ENCODE measurements around the gene KCNT1. TPM values are rescaled to one million over a fixed set of nuclear protein-coding genes. Genes with fewer than 3 reads are reported as not detected.

The KCNT1 gene
- total RNA-seq, 1 donor from 2014 or later: not detected

- intact Hi-C loops (cut with micrococcal nuclease): no loop called here
- no peaks in the 10 kb centered on the region for H3K36me3 Mint-ChIP-seq (ENCODE audit: low read depth)
- no peak for TF ChIP-seq CTCF (IDR thresholded peaks at IDR 0.05)
- POLR2A ChIA-PET: no interaction called here
- CTCF ChIA-PET: no interaction called here
- ATAC-seq (ENCODE audit: low read depth): no peak
- DNase-seq: no peak
- no peaks in the 10 kb centered on the region for H3K4me1 Mint-ChIP-seq
- H3K9me3 Mint-ChIP-seq: no peaks in the 10 kb centered on the region
- H3K27me3 Mint-ChIP-seq: peaks cover 4% of the 10 kb centered on the region
- no peak overlapping the region for H3K4me3 Mint-ChIP-seq
- no peak overlapping the region for H3K27ac Mint-ChIP-seq
These were observed 3.2 kb upstream of the KCNT1 start for GRCh38 chr9:135698767-135699166.

- Mint-ChIP-seq H3K4me3 (no peak within 1 kb of the TSS), H3K36me3 (ENCODE audit: low read depth) (no peaks in the 10 kb centered on the region), H3K27ac (no peak within 1 kb of the TSS), H3K4me1 (no peaks in the 10 kb centered on the region), H3K27me3 (peaks cover 5% of the 10 kb centered on the region), H3K9me3 (no peaks in the 10 kb centered on the region)
- CTCF ChIA-PET: no interaction called here
- intact Hi-C loops (cut with micrococcal nuclease): no loop called here
- no peak for DNase-seq
- POLR2A ChIA-PET: no interaction called here
- ATAC-seq (ENCODE audit: low read depth): no peak
- TF ChIP-seq CTCF (IDR thresholded peaks at IDR 0.05): no peak
These were observed 2.5 kb upstream of the KCNT1 start, which contains the start of gene SOHLH1 for GRCh38 chr9:135699440-135699839. SOHLH1 (minus strand) TSS chr9:135699481; CDS start chr9:135699467, 14 bp downstream.

- Mint-ChIP-seq H3K9me3 (no peaks in the 10 kb centered on the region), H3K4me1 (no peaks in the 10 kb centered on the region), H3K36me3 (ENCODE audit: low read depth) (no peaks in the 10 kb centered on the region), H3K27me3 (peaks cover 5% of the 10 kb centered on the region), H3K27ac (no peak overlapping the region), H3K4me3 (no peak overlapping the region)
- POLR2A ChIA-PET: no interaction called here
- intact Hi-C loops (cut with micrococcal nuclease): loop anchor here (5.0 kb wide), 1 partner anchor 422 kb away; no protein-coding TSS in a partner anchor
- no peak for TF ChIP-seq CTCF (IDR thresholded peaks at IDR 0.05)
- no peak for ATAC-seq (ENCODE audit: low read depth)
- CTCF ChIA-PET: no interaction called here
- no peak for DNase-seq
These were observed 1.5 kb upstream of the KCNT1 start for GRCh38 chr9:135700525-135700924.

GRCh38 chr9:135701067-135701958 is 672 bp upstream of the KCNT1 start:
- H3K4me3 Mint-ChIP-seq: no peak overlapping the region
- H3K4me1 Mint-ChIP-seq: no peaks in the 10 kb centered on the region
- no peak for DNase-seq

More at GRCh38 chr9:135701067-135701958, 672 bp upstream of the KCNT1 start:
- TF ChIP-seq CTCF (IDR thresholded peaks at IDR 0.05): no peak
- H3K36me3 Mint-ChIP-seq (ENCODE audit: low read depth): no peaks in the 10 kb centered on the region
- ChIA-PET CTCF (no interaction called here), POLR2A (no interaction called here)
- no peaks in the 10 kb centered on the region for H3K9me3 Mint-ChIP-seq
- no peak for ATAC-seq (ENCODE audit: low read depth)
- intact Hi-C loops (cut with micrococcal nuclease): loop anchor here (5.0 kb wide), 1 partner anchor 421 kb away; no protein-coding TSS in a partner anchor
- no peak overlapping the region for H3K27ac Mint-ChIP-seq
- peaks cover 5% of the 10 kb centered on the region for H3K27me3 Mint-ChIP-seq

Measured in activated B cell treated with CpG ODN at 0.5 μM for 24 hours (primary cell).